Brain microvascular endothelial cell (primary cell): ENCODE results near the gene SLC25A13.

Experiments
- DNase-seq: peaks from one replicate; pipeline ENCODE4 v3.0.0-alpha.2; 2020
- H3K27ac ChIP-seq: fragments of 250-450 bp; sonication (Bioruptor Pico); 2 replicates; pipeline ENCODE4 v1.5.1; 2020; ENCODE audit warnings: mild to moderate bottlenecking, moderate library complexity
- H3K27me3 ChIP-seq: fragments of 250-450 bp; sonication (Bioruptor Pico); replicated peaks from 2 replicates; pipeline ENCODE4 v1.5.1; 2020; ENCODE audit warnings: mild to moderate bottlenecking
- H3K36me3 ChIP-seq: fragments of 250-450 bp; sonication (Bioruptor Pico); replicated peaks from 2 replicates; pipeline ENCODE4 v1.5.1; 2020; ENCODE audit warnings: mild to moderate bottlenecking
- H3K4me3 ChIP-seq: 2 replicates; pipeline ENCODE4 v1.5.1; 2011; ENCODE audit warnings: low read depth, mild to moderate bottlenecking, control low read depth, low read length, moderate library complexity
- CTCF ChIP-seq: IDR thresholded peaks from 2 replicates; pipeline ENCODE4 v1.5.1; 2011; ENCODE audit warnings: low read depth, mild to moderate bottlenecking, moderate library complexity, low read length, control low read depth, inconsistent platforms; ENCODE audit errors: missing control alignments
- in situ Hi-C: cut with HindIII; loops from 2 replicates; pipeline ENCODE4 v1.10.0; 2017; ENCODE audit warnings: low sequenced_read_pairs, low pct_ligation_motif_present

The SLC25A13 gene

GRCh38 chr7:96337519-96337918, 15.6 kb upstream of the SLC25A13 start:
- peak; percentile 27 for DNase-seq
- Histone ChIP-seq H3K27ac (no peak overlapping the region), H3K36me3 (no peaks in the 10 kb centered on the region), H3K4me3 (no peak overlapping the region), H3K27me3 (no peaks in the 10 kb centered on the region)
- no peak for TF ChIP-seq CTCF
- in situ Hi-C loops: no loop called here

GRCh38 chr7:96332325-96332724, 10.4 kb upstream of the SLC25A13 start:
- in situ Hi-C loops: no loop called here
- Histone ChIP-seq H3K27ac (no peak overlapping the region), H3K27me3 (no peaks in the 10 kb centered on the region), H3K4me3 (no peak overlapping the region), H3K36me3 (no peaks in the 10 kb centered on the region)
- DNase-seq: no peak
- TF ChIP-seq CTCF: no peak

GRCh38 chr7:96331775-96332174, 9.9 kb upstream of the SLC25A13 start:
- no peak for DNase-seq
- H3K27me3 ChIP-seq: no peaks in the 10 kb centered on the region
- no peak for TF ChIP-seq CTCF
- H3K27ac ChIP-seq: no peak overlapping the region
- in situ Hi-C loops: no loop called here
- H3K4me3 ChIP-seq: no peak overlapping the region
- no peaks in the 10 kb centered on the region for H3K36me3 ChIP-seq

GRCh38 chr7:96331233-96331632, 9.3 kb upstream of the SLC25A13 start:
- in situ Hi-C loops: no loop called here
- TF ChIP-seq CTCF: no peak
- H3K27me3 ChIP-seq: no peaks in the 10 kb centered on the region
- no peak overlapping the region for H3K4me3 ChIP-seq
- H3K36me3 ChIP-seq: no peaks in the 10 kb centered on the region
- no peak overlapping the region for H3K27ac ChIP-seq
- DNase-seq: no peak

GRCh38 chr7:96330193-96330592, 8.3 kb upstream of the SLC25A13 start:
- Histone ChIP-seq H3K27me3 (no peaks in the 10 kb centered on the region), H3K4me3 (no peak overlapping the region), H3K36me3 (no peaks in the 10 kb centered on the region), H3K27ac (no peak overlapping the region)
- in situ Hi-C loops: no loop called here
- TF ChIP-seq CTCF: no peak
- no peak for DNase-seq

GRCh38 chr7:96329241-96329640, 7.3 kb upstream of the SLC25A13 start:
- in situ Hi-C loops: no loop called here
- no peak for DNase-seq
- no peaks in the 10 kb centered on the region for H3K36me3 ChIP-seq
- H3K4me3 ChIP-seq: no peak overlapping the region
- no peak for TF ChIP-seq CTCF
- no peaks in the 10 kb centered on the region for H3K27me3 ChIP-seq
- no peak overlapping the region for H3K27ac ChIP-seq
